Measurements from ENCODE around the gene MOK. TPM values are rescaled to one million over a fixed set of nuclear protein-coding genes. Genes with fewer than 3 reads are reported as not detected.

The MOK gene
- total and polyA plus RNA-seq, 2 of the 4 experiments (the other 2 are of a cell fraction) = 16.8 to 48.5 TPM

DNA sequence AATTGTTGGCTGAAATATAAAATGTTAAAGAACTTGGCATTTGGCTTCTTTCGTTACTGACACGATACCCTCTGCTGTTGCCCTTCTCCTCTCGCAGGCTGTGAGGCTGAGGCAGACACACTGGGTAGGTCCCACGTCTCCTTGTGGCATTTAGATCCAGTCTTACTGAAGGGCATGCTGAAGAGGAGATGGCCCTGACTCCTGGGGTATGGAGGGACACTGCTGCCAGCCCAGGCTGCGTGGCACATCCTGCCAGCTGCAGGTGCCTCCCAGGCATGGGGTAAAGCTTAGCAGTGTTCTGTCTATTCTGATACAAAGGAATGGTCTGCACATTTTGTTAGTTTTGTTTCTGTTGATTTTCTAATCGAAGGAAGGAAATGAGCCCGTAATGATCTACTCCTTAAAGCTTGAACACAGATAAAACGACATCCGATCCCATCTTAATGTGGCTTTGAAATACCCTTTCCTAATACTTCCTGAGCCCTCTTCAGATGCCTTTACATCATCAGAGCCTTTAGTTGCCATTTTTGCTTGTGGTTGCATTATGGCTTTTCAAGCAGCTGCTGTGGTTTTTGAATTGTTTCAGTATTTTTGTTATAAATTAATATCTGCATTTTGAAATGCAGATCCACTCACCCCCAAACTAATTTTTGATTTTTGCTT is 104.1 kb downstream of the MOK start:
- dilution Hi-C loops (cut with HindIII; ENCODE audit: low sequenced_read_pairs, unreplicated experiment) (no loop called here), intact Hi-C loops (cut with micrococcal nuclease) (no loop called here), in situ Hi-C loops (cut with MboI; ENCODE audit: low sequenced_read_pairs) (no loop called here)
- Histone ChIP-seq H3K4me2 (ENCODE audit: low read depth, low read length) (no peak overlapping the region), H3K36me3 (ENCODE audit: control insufficient read depth, insufficient read depth, low read length) (peaks cover 21% of the 10 kb centered on the region), H4K20me1 (ENCODE audit: insufficient read depth, low read length) (peaks cover 49% of the 10 kb centered on the region), H4K5ac (ENCODE audit: low read depth, low read length) (no peak overlapping the region), H2BK120ac (ENCODE audit: low read depth, low read length) (no peak overlapping the region), H2AK9ac (replicated peaks; ENCODE audit: low read depth, low read length, poor library complexity) (peak overlapping the region; percentile 68), H3K27me3 (ENCODE audit: control insufficient read depth, insufficient read depth, low read length) (no peaks in the 10 kb centered on the region), H2AFZ (replicated peaks; ENCODE audit: low read length, poor library complexity) (no peak overlapping the region), H2BK15ac (ENCODE audit: low read depth, low read length) (no peak overlapping the region), H3K79me1 (ENCODE audit: low read depth in 1 of 2, low read length in 2 of 2) (peaks cover 51 to 87% of the 10 kb centered on the region in 2 experiments), H3K18ac (ENCODE audit: low read depth, low read length) (no peak overlapping the region), H3K27ac (ENCODE audit: insufficient read depth, low read length) (no peak overlapping the region), H3K56ac (ENCODE audit: extremely low read depth, insufficient read depth, low read length) (no peak overlapping the region), H3K9ac (ENCODE audit: low read depth, low read length) (no peak overlapping the region), H2AK5ac (ENCODE audit: low read depth, low read length) (no peak overlapping the region), H3K23ac (ENCODE audit: low read depth, low read length) (no peak overlapping the region), H3K9me1 (ENCODE audit: insufficient read depth, low read length) (peaks cover 28% of the 10 kb centered on the region), H2BK20ac (ENCODE audit: low read depth, low read length) (no peak overlapping the region), H3K4me3 (ENCODE audit: insufficient read depth, low read depth, low read length) (no peak overlapping the region), H2BK5ac (ENCODE audit: low read depth, low read length, poor library complexity, severe bottlenecking) (no peak overlapping the region), H3K9me3 (ENCODE audit: control insufficient read depth, insufficient read depth, low read length) (no peaks in the 10 kb centered on the region), H3K4me1 (ENCODE audit: control insufficient read depth, insufficient read depth, low read length) (peaks cover 8% of the 10 kb centered on the region), H4K8ac (ENCODE audit: low read depth in 2 of 2, low read length in 2 of 2) (no peak overlapping the region), H3K14ac (replicated peaks; ENCODE audit: low read depth, low read length) (no peak overlapping the region), H4K91ac (ENCODE audit: insufficient read depth, low read depth, low read length) (no peak overlapping the region), H3K4ac (ENCODE audit: low read depth, low read length) (no peak overlapping the region)
- no TSS peak for BruUV-seq (replicated peaks)
- ATAC-seq (ENCODE audit: low read depth) = no peak
- TF ChIP-seq RCOR1 (IDR thresholded peaks at IDR 0.05; ENCODE audit: insufficient replicate concordance, low read length) (no peak), FOS (IDR thresholded peaks at IDR 0.05; ENCODE audit: low read depth, low read length) (no peak), MXI1 (IDR thresholded peaks at IDR 0.05; ENCODE audit: borderline replicate concordance, low read depth, low read length) (no peak), CHD1 (IDR thresholded peaks at IDR 0.05; ENCODE audit: low read depth, low read length) (no peak), NFE2L2 (IDR thresholded peaks at IDR 0.05; ENCODE audit: low read depth, low read length) (no peak), RFX5 (IDR thresholded peaks at IDR 0.05; ENCODE audit: low read depth, low read length) (no peak), BHLHE40 (IDR thresholded peaks at IDR 0.05; ENCODE audit: low read depth, low read length) (no peak), RAD21 (IDR thresholded peaks at IDR 0.05; ENCODE audit: low read length) (no peak), MAZ (IDR thresholded peaks at IDR 0.05; ENCODE audit: borderline replicate concordance, low read depth, low read length) (no peak), CEBPB (IDR thresholded peaks at IDR 0.05; ENCODE audit: low read depth, low read length) (no peak), POLR2A (IDR thresholded peaks at IDR 0.05; ENCODE audit: low read depth, low read length) (no peak), MAFK (IDR thresholded peaks at IDR 0.05; ENCODE audit: low read depth, low read length) (no peak), SMC3 (IDR thresholded peaks at IDR 0.05; ENCODE audit: low read depth, low read length) (no peak)
- TF ChIP-seq, protein P1, sequence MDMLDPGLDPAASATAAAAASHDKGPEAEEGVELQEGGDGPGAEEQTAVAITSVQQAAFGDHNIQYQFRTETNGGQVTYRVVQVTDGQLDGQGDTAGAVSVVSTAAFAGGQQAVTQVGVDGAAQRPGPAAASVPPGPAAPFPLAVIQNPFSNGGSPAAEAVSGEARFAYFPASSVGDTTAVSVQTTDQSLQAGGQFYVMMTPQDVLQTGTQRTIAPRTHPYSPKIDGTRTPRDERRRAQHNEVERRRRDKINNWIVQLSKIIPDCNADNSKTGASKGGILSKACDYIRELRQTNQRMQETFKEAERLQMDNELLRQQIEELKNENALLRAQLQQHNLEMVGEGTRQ (IDR thresholded peaks at IDR 0.05; ENCODE audit: low read depth, low read length) = no peak
- TF ChIP-seq, protein P2, sequence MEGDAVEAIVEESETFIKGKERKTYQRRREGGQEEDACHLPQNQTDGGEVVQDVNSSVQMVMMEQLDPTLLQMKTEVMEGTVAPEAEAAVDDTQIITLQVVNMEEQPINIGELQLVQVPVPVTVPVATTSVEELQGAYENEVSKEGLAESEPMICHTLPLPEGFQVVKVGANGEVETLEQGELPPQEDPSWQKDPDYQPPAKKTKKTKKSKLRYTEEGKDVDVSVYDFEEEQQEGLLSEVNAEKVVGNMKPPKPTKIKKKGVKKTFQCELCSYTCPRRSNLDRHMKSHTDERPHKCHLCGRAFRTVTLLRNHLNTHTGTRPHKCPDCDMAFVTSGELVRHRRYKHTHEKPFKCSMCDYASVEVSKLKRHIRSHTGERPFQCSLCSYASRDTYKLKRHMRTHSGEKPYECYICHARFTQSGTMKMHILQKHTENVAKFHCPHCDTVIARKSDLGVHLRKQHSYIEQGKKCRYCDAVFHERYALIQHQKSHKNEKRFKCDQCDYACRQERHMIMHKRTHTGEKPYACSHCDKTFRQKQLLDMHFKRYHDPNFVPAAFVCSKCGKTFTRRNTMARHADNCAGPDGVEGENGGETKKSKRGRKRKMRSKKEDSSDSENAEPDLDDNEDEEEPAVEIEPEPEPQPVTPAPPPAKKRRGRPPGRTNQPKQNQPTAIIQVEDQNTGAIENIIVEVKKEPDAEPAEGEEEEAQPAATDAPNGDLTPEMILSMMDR (conservative IDR thresholded peaks at IDR 0.05; ENCODE audit: low read depth, low read length) = no peak
- TF ChIP-seq, protein P3, sequence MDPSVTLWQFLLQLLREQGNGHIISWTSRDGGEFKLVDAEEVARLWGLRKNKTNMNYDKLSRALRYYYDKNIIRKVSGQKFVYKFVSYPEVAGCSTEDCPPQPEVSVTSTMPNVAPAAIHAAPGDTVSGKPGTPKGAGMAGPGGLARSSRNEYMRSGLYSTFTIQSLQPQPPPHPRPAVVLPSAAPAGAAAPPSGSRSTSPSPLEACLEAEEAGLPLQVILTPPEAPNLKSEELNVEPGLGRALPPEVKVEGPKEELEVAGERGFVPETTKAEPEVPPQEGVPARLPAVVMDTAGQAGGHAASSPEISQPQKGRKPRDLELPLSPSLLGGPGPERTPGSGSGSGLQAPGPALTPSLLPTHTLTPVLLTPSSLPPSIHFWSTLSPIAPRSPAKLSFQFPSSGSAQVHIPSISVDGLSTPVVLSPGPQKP (IDR thresholded peaks at IDR 0.05; ENCODE audit: borderline replicate concordance, low read depth, low read length) = no peak
- WGBS, 2 experiments (ENCODE audit: extremely low coverage in 2 of 2, insufficient read length in 1 of 2) = no CpG with 5 or more reads among the region's 9 CpGs
- ChIA-PET POLR2A (ENCODE audit: unreplicated experiment) (no interaction called here), CTCF (no interaction called here)
- DNase-seq = peak; percentile 21
